ENCODE results near the gene COMMD4.
A peak's percentile ranks its signal among the peaks of the same experiment; 100 is the strongest.
"Not testable (repeated sequence)": the region's sequence is repeated elsewhere in the genome, so short reads cannot be mapped to it uniquely, and the experiment has no call there.

COMMD4 gene

GRCh38 chr15:75367913-75368688 lies 32.2 kb downstream of the COMMD4 start, which contains the start of gene MAN2C1:
MAN2C1 (minus strand) TSS chr15:75368607; CDS start chr15:75368583, 24 bp downstream.
- H3K27ac Mint-ChIP-seq = peak within 1 kb of the TSS; percentile 93
- H3K27me3 Mint-ChIP-seq = no peaks in the 10 kb centered on the region
- ATAC-seq (peak; percentile 92), DNase-seq (peak; percentile 97)
- H3K36me3 Mint-ChIP-seq (ENCODE audit: low read depth) = peaks cover 36% of the 10 kb centered on the region
- H3K4me1 Mint-ChIP-seq = peaks cover 26% of the 10 kb centered on the region
- no peaks in the 10 kb centered on the region for H3K9me3 Mint-ChIP-seq
- peak within 1 kb of the TSS; percentile 85 for H3K4me3 Mint-ChIP-seq

GRCh38 chr15:75368689-75369239 lies 32.9 kb downstream of the COMMD4 start:
- peak overlapping the region; percentile 93 for H3K27ac Mint-ChIP-seq
- peak overlapping the region; percentile 85 for H3K4me3 Mint-ChIP-seq
- peaks cover 26% of the 10 kb centered on the region for H3K4me1 Mint-ChIP-seq
- H3K36me3 Mint-ChIP-seq (ENCODE audit: low read depth) = peaks cover 38% of the 10 kb centered on the region
- DNase-seq (no peak), ATAC-seq (no peak)
- H3K9me3 Mint-ChIP-seq = no peaks in the 10 kb centered on the region
- H3K27me3 Mint-ChIP-seq = no peaks in the 10 kb centered on the region

- H3K27ac Mint-ChIP-seq = peak overlapping the region; percentile 93
- no peak for DNase-seq
- H3K36me3 Mint-ChIP-seq (ENCODE audit: low read depth) = peaks cover 41% of the 10 kb centered on the region
Observed at GRCh38 chr15:75369897-75370581, 34.2 kb downstream of the COMMD4 start.

GRCh38 chr15:75371486-75371885 lies 35.6 kb downstream of the COMMD4 start:
- H3K27me3 Mint-ChIP-seq = no peaks in the 10 kb centered on the region

More at GRCh38 chr15:75369897-75370581, 34.2 kb downstream of the COMMD4 start:
- no peaks in the 10 kb centered on the region for H3K27me3 Mint-ChIP-seq
- H3K9me3 Mint-ChIP-seq = no peaks in the 10 kb centered on the region
- ATAC-seq = no peak
- peaks cover 26% of the 10 kb centered on the region for H3K4me1 Mint-ChIP-seq
- H3K4me3 Mint-ChIP-seq = peak overlapping the region; percentile 85

GRCh38 chr15:75371901-75372688 lies 36.2 kb downstream of the COMMD4 start:
- Mint-ChIP-seq H3K9me3 (no peaks in the 10 kb centered on the region), H3K27ac (no peak overlapping the region), H3K36me3 (ENCODE audit: low read depth) (peaks cover 49% of the 10 kb centered on the region), H3K4me3 (no peak overlapping the region), H3K27me3 (no peaks in the 10 kb centered on the region), H3K4me1 (peaks cover 22% of the 10 kb centered on the region)
- ATAC-seq (no peak), DNase-seq (no peak)

More at GRCh38 chr15:75371486-75371885, 35.6 kb downstream of the COMMD4 start:
- DNase-seq (no peak), ATAC-seq (no peak)
- Mint-ChIP-seq H3K36me3 (ENCODE audit: low read depth) (peaks cover 51% of the 10 kb centered on the region), H3K4me3 (no peak overlapping the region), H3K9me3 (no peaks in the 10 kb centered on the region), H3K27ac (peak overlapping the region; percentile 49), H3K4me1 (peaks cover 26% of the 10 kb centered on the region)

- no peak for ATAC-seq
- H3K4me3 Mint-ChIP-seq = no peak overlapping the region
- peaks cover 48% of the 10 kb centered on the region for H3K36me3 Mint-ChIP-seq (ENCODE audit: low read depth)
Observed at GRCh38 chr15:75380773-75381172, 44.9 kb downstream of the COMMD4 start.

GRCh38 chr15:75383986-75384385 lies 48.1 kb downstream of the COMMD4 start:
- H3K27ac Mint-ChIP-seq, DNase-seq, ATAC-seq, H3K9me3 Mint-ChIP-seq, H3K4me3 Mint-ChIP-seq, H3K27me3 Mint-ChIP-seq: not testable (repeated sequence)
- Mint-ChIP-seq H3K4me1 (peaks cover 12% of the 10 kb centered on the region), H3K36me3 (ENCODE audit: low read depth) (peaks cover 47% of the 10 kb centered on the region)

More at GRCh38 chr15:75380773-75381172, 44.9 kb downstream of the COMMD4 start:
- Mint-ChIP-seq H3K4me1 (peaks cover 4% of the 10 kb centered on the region), H3K9me3 (no peaks in the 10 kb centered on the region), H3K27ac (no peak overlapping the region), H3K27me3 (no peaks in the 10 kb centered on the region)
- no peak for DNase-seq
